Breast epithelium (tissue), 3 donors: ENCODE results near the gene RIGI.

ENCODE experiments used
- CTCF ChIP-seq, 3 donors: fragments of 450-650 bp; IDR thresholded peaks; one replicate each; pipeline ENCODE4 v1.5.1; 2016 to 2017; ENCODE audit warnings: antibody characterized with exemption in 3 of 3, mild to moderate bottlenecking in 3 of 3, moderate library complexity in 3 of 3
- POLR2A ChIP-seq: fragments of 450-650 bp; IDR thresholded peaks from one replicate; pipeline ENCODE4 v1.6.1; 2016; ENCODE audit warnings: antibody characterized with exemption, mild to moderate bottlenecking, moderate library complexity
- POLR2AphosphoS5 ChIP-seq, 3 donors: sonication (generic); formaldehyde crosslinking; IDR thresholded peaks; one replicate each; pipeline ENCODE4 v1.6.1; 2017; ENCODE audit warnings: antibody characterized with exemption in 3 of 3

GRCh38 chr9:32526041-32526706 lies at the start of gene RIGI:
- TF ChIP-seq POLR2A (no peak), CTCF (IDR thresholded peaks at IDR 0.05) (peak in 2 of 3 donors; percentile 41 to 44), POLR2AphosphoS5 (IDR thresholded peaks at IDR 0.05) (peak; percentile 44 to 73 (median 65))
